GM12878 (cell line): Measurements from ENCODE around the gene RSPRY1. TPM values are rescaled to one million over a fixed set of nuclear protein-coding genes. Genes with fewer than 3 reads are reported as not detected.

Experiments
- ASH2L ChIP-seq: fragments of 300-600, 200-600 bp; sonication (generic); IDR thresholded peaks from 2 replicates; pipeline ENCODE4 v1.6.1; 2017; ENCODE audit warnings: low read depth, mild to moderate bottlenecking, borderline replicate concordance
- ATF7 ChIP-seq: fragments of 450-650 bp; IDR thresholded peaks from 2 replicates; pipeline ENCODE4 v1.6.1; 2016; ENCODE audit warnings: low read depth, mild to moderate bottlenecking
- BHLHE40 ChIP-seq, 2 experiments: fragments of 450-650 bp in 1 of 2; IDR thresholded peaks; 2 replicates each; pipeline ENCODE4 v1.6.1; 2011 to 2017; ENCODE audit warnings: low read depth in 2 of 2, borderline replicate concordance in 1 of 2, improper control_type of control experiment in 1 of 2, low read length in 1 of 2, mild to moderate bottlenecking in 1 of 2
- CBFB ChIP-seq: IDR thresholded peaks from 2 replicates; pipeline ENCODE4 v1.6.1; 2016; ENCODE audit warnings: antibody characterized with exemption, low read depth
- DPF2 ChIP-seq: fragments of 450-650 bp; IDR thresholded peaks from 2 replicates; pipeline ENCODE4 v1.6.1; 2017; ENCODE audit warnings: mild to moderate bottlenecking
- E2F4 ChIP-seq: IDR thresholded peaks from 2 replicates; pipeline ENCODE4 v1.6.1; 2012; ENCODE audit warnings: low read depth, low read length, improper control_type of control experiment
- EGR1 ChIP-seq, 2 experiments: IDR thresholded peaks; 1 replicate in 1 of 2; 2 replicates in 1 of 2; pipeline ENCODE4 v1.6.1; 2011 to 2012; ENCODE audit warnings: low read depth in 2 of 2, low read length in 2 of 2, borderline replicate concordance in 1 of 2, mild to moderate bottlenecking in 1 of 2, moderate library complexity in 1 of 2
- FOXM1 ChIP-seq: IDR thresholded peaks from 2 replicates; pipeline ENCODE4 v1.6.1; 2012; ENCODE audit warnings: low read depth, mild to moderate bottlenecking, inconsistent platforms, low read length, moderate library complexity
- HCFC1 ChIP-seq: fragments of 150-350 bp; IDR thresholded peaks from 2 replicates; pipeline ENCODE4 v1.6.1; 2014; ENCODE audit warnings: low read length
- LARP7 ChIP-seq: fragments of 450-650 bp; IDR thresholded peaks from 2 replicates; pipeline ENCODE4 v1.6.1; 2017; ENCODE audit warnings: mild to moderate bottlenecking
- MEF2B ChIP-seq: fragments of 450-650 bp; IDR thresholded peaks from 2 replicates; pipeline ENCODE4 v1.6.1; 2018; ENCODE audit warnings: mild to moderate bottlenecking, moderate library complexity; ENCODE audit not compliant: partially characterized antibody, poor library complexity, severe bottlenecking
- MXI1 ChIP-seq: fragments of 150-350 bp; IDR thresholded peaks from 2 replicates; pipeline ENCODE4 v1.6.1; 2011; ENCODE audit warnings: low read depth, mild to moderate bottlenecking, inconsistent platforms, low read length, improper control_type of control experiment
- PAX8 ChIP-seq: fragments of 450-650 bp; IDR thresholded peaks from 2 replicates; pipeline ENCODE4 v1.6.1; 2017; ENCODE audit warnings: mild to moderate bottlenecking, moderate library complexity
- PRDM15 ChIP-seq: fragments of 450-650 bp; formaldehyde crosslinking; IDR thresholded peaks from 2 replicates; pipeline ENCODE4 v1.4.0; 2020; ENCODE audit warnings: mild to moderate bottlenecking, moderate library complexity
- RCOR1 ChIP-seq: conservative IDR thresholded peaks from 2 replicates; pipeline ENCODE4 v1.6.1; 2012; ENCODE audit warnings: low read depth, low read length, improper control_type of control experiment
- SMAD5 ChIP-seq: IDR thresholded peaks from 2 replicates; pipeline ENCODE4 v1.6.1; 2016; ENCODE audit warnings: antibody characterized with exemption, low read depth
- SMARCA5 ChIP-seq: fragments of 450-650 bp; IDR thresholded peaks from 2 replicates; pipeline ENCODE4 v1.6.1; 2017; ENCODE audit warnings: mild to moderate bottlenecking
- SP1 ChIP-seq: IDR thresholded peaks from one replicate; pipeline ENCODE4 v1.6.1; 2011; ENCODE audit warnings: low read depth, low read length
- STAT3 ChIP-seq: IDR thresholded peaks from 2 replicates; pipeline ENCODE4 v1.6.1; 2011; ENCODE audit warnings: low read depth, low read length, improper control_type of control experiment
- ZBTB33 ChIP-seq: fragments of 450-650 bp; IDR thresholded peaks from 2 replicates; pipeline ENCODE4 v1.6.1; 2017; ENCODE audit warnings: mild to moderate bottlenecking
- ZNF217 ChIP-seq: fragments of 450-650 bp; IDR thresholded peaks from 2 replicates; pipeline ENCODE4 v1.6.1; 2017; ENCODE audit warnings: antibody characterized with exemption, mild to moderate bottlenecking
- ZNF274 ChIP-seq: IDR thresholded peaks from one replicate; pipeline ENCODE4 v1.8.0; 2011; ENCODE audit not compliant: insufficient read length, insufficient read depth
- ZNF622 ChIP-seq: fragments of 450-650 bp; IDR thresholded peaks from 2 replicates; pipeline ENCODE4 v1.6.1; 2017; ENCODE audit warnings: mild to moderate bottlenecking, inconsistent platforms
- ZSCAN29 ChIP-seq: fragments of 450-650 bp; IDR thresholded peaks from 2 replicates; pipeline ENCODE4 v1.6.1; 2017; ENCODE audit warnings: mild to moderate bottlenecking, moderate library complexity
- polyA plus RNA-seq, 11 experiments: library from polyadenylated mRNA; depleted of rRNA in 4 of 11; unstranded in 6 of 11; stranded (reverse) in 5 of 11; fragments of >200 nt; fragmentation: Nextera tagmentation in 4 of 11; fragmentation: Illumina TruSeq in 1 of 11; extraction: Ambion mirVana in 4 of 11; extraction: Trizol in 1 of 11; gene quantifications; 1 replicate in 1 of 11; 2 replicates in 10 of 11; pipeline versions ENCODE4 v1.2.1 to v1.2.3, GENCODE V29; 2011 to 2016; ENCODE audit warnings: inconsistent platforms in 2 of 11, missing spikeins in 2 of 11, low read depth in 1 of 11
- total RNA-seq, 4 experiments: library from RNA; depleted of rRNA in 3 of 4; stranded (reverse); fragments of >200 nt in 3 of 4; fragmentation: Illumina TruSeq in 1 of 4; extraction: Trizol in 1 of 4; gene quantifications; 2 replicates each; pipeline versions ENCODE4 v1.2.1 to v1.2.3, GENCODE V29; 2013 to 2021

RSPRY1 gene
- total and polyA plus RNA-seq, 10 of the 15 experiments (the other 5 are each of a cell fraction or from before 2014, with no cell fraction given) = 18.5 to 57.0 (median 41.2) TPM

GRCh38 chr16:57244767-57245471, 58.8 kb downstream of the RSPRY1 start, which contains the start of gene ARL2BP (continued):
- no peak for TF ChIP-seq PRDM15
- no peak for TF ChIP-seq ZNF622
- 0 out of 2 replicates have a peak, but pooled peaks have one; percentile 48 for TF ChIP-seq ZNF217
- peak in 1 of 2 experiments; percentile 43; a peak in 1 of 3 replicates for TF ChIP-seq EGR1 (IDR thresholded peaks at IDR 0.05; ENCODE audit: borderline replicate concordance in 1 of 2, low read depth in 2 of 2, low read length in 2 of 2)
- peak; percentile 54 for TF ChIP-seq MEF2B
- no peak for TF ChIP-seq ZNF274
- no peak; the same call in 1 of the 2 replicates for TF ChIP-seq CBFB
- TF ChIP-seq ATF7 = peak; percentile 61
- TF ChIP-seq DPF2 = peak; percentile 88
- peak; percentile 85; the same call in 1 of the 2 replicates for TF ChIP-seq SMAD5
- no peak for TF ChIP-seq ZSCAN29
- TF ChIP-seq HCFC1 = no peak; the same call in 1 of the 2 replicates
- no peak for TF ChIP-seq RCOR1
- no peak for TF ChIP-seq FOXM1
- peak; percentile 97 for TF ChIP-seq LARP7
- no peak for TF ChIP-seq STAT3
- peak; percentile 35 to 64; a peak in 3 of 4 replicates for TF ChIP-seq BHLHE40 (IDR thresholded peaks at IDR 0.05; ENCODE audit: borderline replicate concordance in 1 of 2, low read depth in 2 of 2, low read length in 1 of 2)
- TF ChIP-seq SP1 = peak; percentile 80
- 0 out of 2 replicates have a peak, but pooled peaks have one; percentile 50 for TF ChIP-seq E2F4
- peak; percentile 88 for TF ChIP-seq MXI1
- TF ChIP-seq ASH2L = no peak
- peak; percentile 75; the same call in 1 of the 2 replicates for TF ChIP-seq SMARCA5
- TF ChIP-seq PAX8 = no peak
- no peak for TF ChIP-seq ZBTB33
